ENCODE results near the gene PARG.
"Not testable (repeated sequence)": the region's sequence is repeated elsewhere in the genome, so short reads cannot be mapped to it uniquely, and the experiment has no call there.

GRCh38 chr10:49923572-49923971, 18.3 kb downstream of the PARG start:
- TF ChIP-seq CTCF (IDR thresholded peaks at IDR 0.05 in 8 of 11, conservative IDR thresholded peaks at IDR 0.05 in 3 of 11); POLR2A (IDR thresholded peaks at IDR 0.05): not testable (repeated sequence)
